Kidney (tissue), 14 donors: ENCODE results near the gene USP48. TPM values are rescaled to one million over a fixed set of nuclear protein-coding genes. Genes with fewer than 3 reads are reported as not detected.

Experiments
- DNase-seq, 5 donors: peaks; one replicate each; pipeline ENCODE4 v3.0.0-alpha.2; 2013 to 2020
- FAIRE-seq: peaks from 2 replicates; lab custom pipeline; 2012; peaks lifted over from hg19 to GRCh38; lab: Jason Lieb, UNC
- H3K27ac ChIP-seq, 2 donors: one replicate each; pipeline ENCODE4 v1.7.0; 2013; ENCODE audit warnings: low read depth in 2 of 2, low read length in 2 of 2, inconsistent platforms in 1 of 2
- H3K27me3 ChIP-seq: one replicate; pipeline ENCODE4 v1.7.1; 2013; ENCODE audit warnings: low read length, inconsistent platforms; ENCODE audit not compliant: control insufficient read depth, insufficient read depth
- H3K36me3 ChIP-seq, 3 donors: one replicate each; pipeline versions ENCODE4 v1.7.0 to v1.7.1; 2013; ENCODE audit warnings: low read length in 3 of 3, control low read depth in 1 of 3, inconsistent platforms in 1 of 3; ENCODE audit not compliant: insufficient read depth in 3 of 3, control insufficient read depth in 2 of 3
- H3K4me1 ChIP-seq, 3 donors: one replicate each; pipeline versions ENCODE4 v1.7.0 to v1.7.1; 2013; ENCODE audit warnings: low read length in 3 of 3, inconsistent platforms in 1 of 3, low read depth in 1 of 3; ENCODE audit not compliant: control insufficient read depth in 2 of 3, insufficient read depth in 2 of 3
- H3K4me3 ChIP-seq, 3 donors: one replicate each; pipeline versions ENCODE4 v1.7.0 to v1.8.1; 2013; ENCODE audit warnings: low read length in 3 of 3, control low read depth in 1 of 3, inconsistent platforms in 1 of 3
- H3K9ac ChIP-seq, 3 donors: one replicate each; pipeline versions ENCODE4 v1.7.0 to v1.7.1; 2013; ENCODE audit warnings: low read length in 3 of 3, control low read depth in 1 of 3, inconsistent platforms in 1 of 3
- H3K9me3 ChIP-seq, 3 donors: one replicate each; pipeline versions ENCODE4 v1.7.0 to v1.7.1; 2013; ENCODE audit warnings: low read length in 3 of 3, control low read depth in 1 of 3, inconsistent platforms in 1 of 3; ENCODE audit not compliant: control insufficient read depth in 2 of 3, insufficient read depth in 1 of 3
- CTCF ChIP-seq: IDR thresholded peaks from 3 replicates; pipeline ENCODE4 v1.5.1; 2012; ENCODE audit warnings: mild to moderate bottlenecking, moderate library complexity, borderline replicate concordance; ENCODE audit not compliant: insufficient read depth; ENCODE audit errors: extremely low read depth
- intact Hi-C: fragments of 100-400 bp; cut with DNase I; formaldehyde crosslinking; loops from one replicate; pipeline ENCODE4 v1.11.1; 2022
- polyA plus RNA-seq: library from polyadenylated mRNA; stranded (reverse); fragments of 350-450 nt; fragmentation: Illumina TruSeq; extraction: RNeasy Lipid Tissue Mini Kit (QIAGEN cat#74804); gene quantifications from one replicate; pipeline ENCODE4 v1.2.3, GENCODE V29; 2014; ENCODE audit warnings: low read depth, low replicate concordance; ENCODE audit not compliant: insufficient read depth
- total RNA-seq: library from RNA; stranded (reverse); fragmentation: NEBNext Ultra II Directional; extraction: Animal tissue kit (Norgen Biotek cat#: 25700); gene quantifications from one replicate; pipeline ENCODE4 v1.2.1, GENCODE V29; 2021
- donor health status: control.
- donor health status: control.
- donor health status: control.
- donor health status: control.
- donor health status: control.
- donor health status: DM: yes; HTN: yes; CAD: no.
- donor health status: Normal renal cell carcinoma (clear cell type).

The USP48 gene
- total and polyA plus RNA-seq, 2 donors from 2014 or later: 16.7 to 62.8 TPM

- H3K9me3 ChIP-seq: no peaks in the 10 kb centered on the region
- H3K4me1 ChIP-seq: no peaks in the 10 kb centered on the region
- no peak overlapping the region for H3K9ac ChIP-seq
- H3K27ac ChIP-seq: no peak overlapping the region
- H3K4me3 ChIP-seq: no peak overlapping the region
- H3K36me3 ChIP-seq: peaks cover 3 to 22% (median 7%) of the 10 kb centered on the region in 3 donors
- FAIRE-seq (no peak), DNase-seq (no peak)
- H3K27me3 ChIP-seq: no peaks in the 10 kb centered on the region
- TF ChIP-seq CTCF: no peak
- intact Hi-C loops: no loop called here
Measured at GRCh38 chr1:21756393-21757089, 26.4 kb downstream of the USP48 start.

GRCh38 chr1:21755067-21755466 lies 27.9 kb downstream of the USP48 start:
- H3K27ac ChIP-seq: no peak overlapping the region
- no peak for TF ChIP-seq CTCF
- DNase-seq (no peak), FAIRE-seq (no peak)
- no peaks in the 10 kb centered on the region for H3K4me1 ChIP-seq
- no peaks in the 10 kb centered on the region for H3K27me3 ChIP-seq
- H3K9me3 ChIP-seq: no peaks in the 10 kb centered on the region
- H3K4me3 ChIP-seq: no peak overlapping the region
- peaks cover 3 to 22% (median 7%) of the 10 kb centered on the region in 3 donors for H3K36me3 ChIP-seq
- H3K9ac ChIP-seq: no peak overlapping the region
- intact Hi-C loops: no loop called here

- H3K36me3 ChIP-seq: peaks cover 3 to 22% (median 7%) of the 10 kb centered on the region in 3 donors
- H3K27ac ChIP-seq: no peak overlapping the region
- H3K27me3 ChIP-seq: no peaks in the 10 kb centered on the region
- H3K9me3 ChIP-seq: no peaks in the 10 kb centered on the region
- no peak for TF ChIP-seq CTCF
- no peak for FAIRE-seq
- no peak overlapping the region for H3K9ac ChIP-seq
- no peaks in the 10 kb centered on the region for H3K4me1 ChIP-seq
- no peak for DNase-seq
- H3K4me3 ChIP-seq: no peak overlapping the region
- intact Hi-C loops: no loop called here
Measured at GRCh38 chr1:21754583-21754982, 28.4 kb downstream of the USP48 start.
